ENCODE data around the gene ZSCAN18.

The ZSCAN18 gene

DNA sequence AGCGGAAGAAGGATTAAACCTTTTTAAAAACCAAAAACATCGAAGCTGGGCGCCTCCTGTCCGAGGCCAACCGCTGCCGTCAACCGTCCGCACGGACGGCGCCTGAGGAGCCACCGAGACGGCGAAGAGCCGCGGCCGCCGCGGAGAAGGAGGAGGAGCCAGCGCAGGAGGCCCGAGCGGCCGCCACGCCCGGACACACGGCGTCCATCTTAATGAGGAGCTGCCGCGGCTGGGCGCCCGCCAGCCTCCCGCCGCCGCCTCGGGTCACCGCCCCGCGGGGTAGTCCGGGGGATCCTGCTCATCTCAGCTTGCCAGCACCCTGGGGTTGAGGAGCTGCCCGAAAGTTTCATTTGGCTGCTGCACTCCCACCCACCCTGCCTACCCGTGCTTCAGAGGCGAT is 53.6 kb downstream of the ZSCAN18 start:
- no peaks in the 10 kb centered on the region for H3K27me3 ChIP-seq (ENCODE audit: insufficient read depth, poor library complexity, severe bottlenecking)
- DNase-seq (ENCODE audit: low read depth in 1 of 2, low spot score in 1 of 2), result no peak
- TF ChIP-seq, protein P1, sequence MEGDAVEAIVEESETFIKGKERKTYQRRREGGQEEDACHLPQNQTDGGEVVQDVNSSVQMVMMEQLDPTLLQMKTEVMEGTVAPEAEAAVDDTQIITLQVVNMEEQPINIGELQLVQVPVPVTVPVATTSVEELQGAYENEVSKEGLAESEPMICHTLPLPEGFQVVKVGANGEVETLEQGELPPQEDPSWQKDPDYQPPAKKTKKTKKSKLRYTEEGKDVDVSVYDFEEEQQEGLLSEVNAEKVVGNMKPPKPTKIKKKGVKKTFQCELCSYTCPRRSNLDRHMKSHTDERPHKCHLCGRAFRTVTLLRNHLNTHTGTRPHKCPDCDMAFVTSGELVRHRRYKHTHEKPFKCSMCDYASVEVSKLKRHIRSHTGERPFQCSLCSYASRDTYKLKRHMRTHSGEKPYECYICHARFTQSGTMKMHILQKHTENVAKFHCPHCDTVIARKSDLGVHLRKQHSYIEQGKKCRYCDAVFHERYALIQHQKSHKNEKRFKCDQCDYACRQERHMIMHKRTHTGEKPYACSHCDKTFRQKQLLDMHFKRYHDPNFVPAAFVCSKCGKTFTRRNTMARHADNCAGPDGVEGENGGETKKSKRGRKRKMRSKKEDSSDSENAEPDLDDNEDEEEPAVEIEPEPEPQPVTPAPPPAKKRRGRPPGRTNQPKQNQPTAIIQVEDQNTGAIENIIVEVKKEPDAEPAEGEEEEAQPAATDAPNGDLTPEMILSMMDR (IDR thresholded peaks at IDR 0.05; ENCODE audit: insufficient read depth, low read length), result no peak
- TF ChIP-seq GABPA (IDR thresholded peaks at IDR 0.05; ENCODE audit: low read depth) (no peak), POLR2AphosphoS5 (IDR thresholded peaks at IDR 0.05; ENCODE audit: low read depth) (no peak), SPI1 (IDR thresholded peaks at IDR 0.05; ENCODE audit: borderline replicate concordance, low read depth) (no peak)
- TF ChIP-seq, protein P2, sequence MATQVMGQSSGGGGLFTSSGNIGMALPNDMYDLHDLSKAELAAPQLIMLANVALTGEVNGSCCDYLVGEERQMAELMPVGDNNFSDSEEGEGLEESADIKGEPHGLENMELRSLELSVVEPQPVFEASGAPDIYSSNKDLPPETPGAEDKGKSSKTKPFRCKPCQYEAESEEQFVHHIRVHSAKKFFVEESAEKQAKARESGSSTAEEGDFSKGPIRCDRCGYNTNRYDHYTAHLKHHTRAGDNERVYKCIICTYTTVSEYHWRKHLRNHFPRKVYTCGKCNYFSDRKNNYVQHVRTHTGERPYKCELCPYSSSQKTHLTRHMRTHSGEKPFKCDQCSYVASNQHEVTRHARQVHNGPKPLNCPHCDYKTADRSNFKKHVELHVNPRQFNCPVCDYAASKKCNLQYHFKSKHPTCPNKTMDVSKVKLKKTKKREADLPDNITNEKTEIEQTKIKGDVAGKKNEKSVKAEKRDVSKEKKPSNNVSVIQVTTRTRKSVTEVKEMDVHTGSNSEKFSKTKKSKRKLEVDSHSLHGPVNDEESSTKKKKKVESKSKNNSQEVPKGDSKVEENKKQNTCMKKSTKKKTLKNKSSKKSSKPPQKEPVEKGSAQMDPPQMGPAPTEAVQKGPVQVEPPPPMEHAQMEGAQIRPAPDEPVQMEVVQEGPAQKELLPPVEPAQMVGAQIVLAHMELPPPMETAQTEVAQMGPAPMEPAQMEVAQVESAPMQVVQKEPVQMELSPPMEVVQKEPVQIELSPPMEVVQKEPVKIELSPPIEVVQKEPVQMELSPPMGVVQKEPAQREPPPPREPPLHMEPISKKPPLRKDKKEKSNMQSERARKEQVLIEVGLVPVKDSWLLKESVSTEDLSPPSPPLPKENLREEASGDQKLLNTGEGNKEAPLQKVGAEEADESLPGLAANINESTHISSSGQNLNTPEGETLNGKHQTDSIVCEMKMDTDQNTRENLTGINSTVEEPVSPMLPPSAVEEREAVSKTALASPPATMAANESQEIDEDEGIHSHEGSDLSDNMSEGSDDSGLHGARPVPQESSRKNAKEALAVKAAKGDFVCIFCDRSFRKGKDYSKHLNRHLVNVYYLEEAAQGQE (IDR thresholded peaks at IDR 0.05; ENCODE audit: insufficient replicate concordance, low read depth), result no peak
- no peak overlapping the region for H3K4me3 ChIP-seq (replicated peaks; ENCODE audit: insufficient read depth, low read length)
- H3K27ac ChIP-seq (replicated peaks), result no peak overlapping the region

GRCh38 chr19:58042495-58043340 is 55.3 kb downstream of the ZSCAN18 start:
- no peaks in the 10 kb centered on the region for H3K27me3 ChIP-seq (ENCODE audit: insufficient read depth, poor library complexity, severe bottlenecking)
- TF ChIP-seq, protein P2 (IDR thresholded peaks at IDR 0.05; ENCODE audit: insufficient replicate concordance, low read depth), result no peak
- no peak for TF ChIP-seq SPI1 (IDR thresholded peaks at IDR 0.05; ENCODE audit: borderline replicate concordance, low read depth)
- TF ChIP-seq, protein P1 (IDR thresholded peaks at IDR 0.05; ENCODE audit: insufficient read depth, low read length), result no peak
- TF ChIP-seq POLR2AphosphoS5 (IDR thresholded peaks at IDR 0.05; ENCODE audit: low read depth), result no peak
- no peak for TF ChIP-seq GABPA (IDR thresholded peaks at IDR 0.05; ENCODE audit: low read depth)
- no peak for DNase-seq (ENCODE audit: low read depth in 1 of 2, low spot score in 1 of 2)
- no peak overlapping the region for H3K27ac ChIP-seq (replicated peaks)
- H3K4me3 ChIP-seq (replicated peaks; ENCODE audit: insufficient read depth, low read length), result no peak overlapping the region

DNA sequence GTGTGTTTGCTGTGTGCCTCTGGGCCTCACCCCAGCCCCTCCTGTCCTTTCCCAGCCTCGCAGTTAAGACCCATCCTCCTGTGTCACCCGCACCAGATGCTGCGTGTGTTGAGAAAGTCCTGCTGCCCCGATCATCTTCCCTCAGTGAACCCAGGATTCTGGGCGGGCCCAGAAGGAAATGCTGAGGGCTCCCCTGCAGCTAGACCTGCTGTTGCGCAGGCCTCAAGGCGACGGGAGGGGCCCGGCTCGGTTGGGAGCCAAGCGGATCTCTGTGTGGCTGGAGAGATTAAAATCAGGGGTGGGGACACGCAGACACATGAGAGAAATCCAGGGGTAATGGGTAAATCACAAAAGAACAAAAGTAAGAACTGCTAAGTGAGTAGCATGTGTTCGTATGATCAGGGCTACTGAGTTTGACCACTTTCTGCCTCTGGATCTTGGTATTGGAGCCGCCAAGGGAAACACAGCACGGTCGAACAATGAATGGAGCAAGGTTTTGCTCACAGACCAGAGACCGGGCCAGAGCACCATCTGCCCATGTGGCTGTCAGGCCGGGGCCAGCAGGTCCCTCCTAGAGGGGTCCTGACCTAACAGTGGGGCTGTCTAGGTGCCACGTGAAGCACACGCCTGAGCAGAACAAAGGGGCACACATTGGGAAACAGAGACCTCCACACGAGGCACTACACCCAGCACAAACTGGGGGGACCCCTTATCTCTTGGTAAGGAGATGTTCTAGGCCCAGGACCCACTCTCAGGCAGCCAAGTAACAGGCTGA is 57.1 kb downstream of the ZSCAN18 start:
- no peak for DNase-seq (ENCODE audit: low read depth in 1 of 2, low spot score in 1 of 2)
- Histone ChIP-seq H3K4me3 (replicated peaks; ENCODE audit: insufficient read depth, low read length) (no peak overlapping the region), H3K27me3 (ENCODE audit: insufficient read depth, poor library complexity, severe bottlenecking) (no peaks in the 10 kb centered on the region), H3K27ac (replicated peaks) (no peak overlapping the region)
- TF ChIP-seq, protein P1 (IDR thresholded peaks at IDR 0.05; ENCODE audit: insufficient read depth, low read length), result no peak
- TF ChIP-seq, protein P2 (IDR thresholded peaks at IDR 0.05; ENCODE audit: insufficient replicate concordance, low read depth), result no peak
- TF ChIP-seq SPI1 (IDR thresholded peaks at IDR 0.05; ENCODE audit: borderline replicate concordance, low read depth) (no peak), POLR2AphosphoS5 (IDR thresholded peaks at IDR 0.05; ENCODE audit: low read depth) (no peak), GABPA (IDR thresholded peaks at IDR 0.05; ENCODE audit: low read depth) (no peak)
